ENCODE measurements around the gene MSN. TPM values are rescaled to one million over a fixed set of nuclear protein-coding genes. Genes with fewer than 3 reads are reported as not detected.

Gene MSN
- total RNA-seq, 1 experiment from 2014 or later = 308 TPM

- Histone ChIP-seq H3K79me2 (ENCODE audit: low read length) (no peaks in the 10 kb centered on the region), H3K4me3 (ENCODE audit: low read length) (no peak overlapping the region), H3K4me2 (ENCODE audit: low read length) (no peak overlapping the region), H3K36me3 (ENCODE audit: low read depth, low read length) (no peaks in the 10 kb centered on the region), H3F3A (ENCODE audit: low read length, unreplicated experiment) (no peaks in the 10 kb centered on the region), H3K27ac (ENCODE audit: low read length) (no peak overlapping the region), H3K9ac (ENCODE audit: low read length) (no peak overlapping the region), H3K9me2 (replicated peaks; ENCODE audit: low read length) (no peaks in the 10 kb centered on the region), H4K20me1 (ENCODE audit: low read length) (no peaks in the 10 kb centered on the region), H3K27me3 (ENCODE audit: low read length) (peaks cover 13% of the 10 kb centered on the region), H3K9me3 (ENCODE audit: low read length) (no peaks in the 10 kb centered on the region), H3K4me1 (ENCODE audit: insufficient read depth, low read length) (no peaks in the 10 kb centered on the region), H2AFZ (ENCODE audit: low read length) (no peak overlapping the region)
- no TSS peak for BruUV-seq (replicated peaks)
- intact Hi-C loops (cut with micrococcal nuclease) = no loop called here
- ATAC-seq = no peak
- TF ChIP-seq EZH2 (IDR thresholded peaks at IDR 0.05; ENCODE audit: low read length, unreplicated experiment) (no peak), CTCF (conservative IDR thresholded peaks at IDR 0.05; ENCODE audit: low read depth, low read length) (no peak)
- ChIA-PET POLR2A (ENCODE audit: unreplicated experiment) (no interaction called here), CTCF (no interaction called here)
- no peak for DNase-seq
These were observed 116.3 kb downstream of the MSN start for GRCh38 chrX:65783746-65784145.

Other genes starting within 250 kb of the MSN start
- gene LAS1L, start 132.9 kb upstream of the MSN start, total RNA-seq (2014; rRNA removed) = 69.0 and 78.4 TPM in 2 replicates

All from PC-3 (cell line).